ENCODE measurements around the gene KAT6B.

Gene KAT6B

DNA sequence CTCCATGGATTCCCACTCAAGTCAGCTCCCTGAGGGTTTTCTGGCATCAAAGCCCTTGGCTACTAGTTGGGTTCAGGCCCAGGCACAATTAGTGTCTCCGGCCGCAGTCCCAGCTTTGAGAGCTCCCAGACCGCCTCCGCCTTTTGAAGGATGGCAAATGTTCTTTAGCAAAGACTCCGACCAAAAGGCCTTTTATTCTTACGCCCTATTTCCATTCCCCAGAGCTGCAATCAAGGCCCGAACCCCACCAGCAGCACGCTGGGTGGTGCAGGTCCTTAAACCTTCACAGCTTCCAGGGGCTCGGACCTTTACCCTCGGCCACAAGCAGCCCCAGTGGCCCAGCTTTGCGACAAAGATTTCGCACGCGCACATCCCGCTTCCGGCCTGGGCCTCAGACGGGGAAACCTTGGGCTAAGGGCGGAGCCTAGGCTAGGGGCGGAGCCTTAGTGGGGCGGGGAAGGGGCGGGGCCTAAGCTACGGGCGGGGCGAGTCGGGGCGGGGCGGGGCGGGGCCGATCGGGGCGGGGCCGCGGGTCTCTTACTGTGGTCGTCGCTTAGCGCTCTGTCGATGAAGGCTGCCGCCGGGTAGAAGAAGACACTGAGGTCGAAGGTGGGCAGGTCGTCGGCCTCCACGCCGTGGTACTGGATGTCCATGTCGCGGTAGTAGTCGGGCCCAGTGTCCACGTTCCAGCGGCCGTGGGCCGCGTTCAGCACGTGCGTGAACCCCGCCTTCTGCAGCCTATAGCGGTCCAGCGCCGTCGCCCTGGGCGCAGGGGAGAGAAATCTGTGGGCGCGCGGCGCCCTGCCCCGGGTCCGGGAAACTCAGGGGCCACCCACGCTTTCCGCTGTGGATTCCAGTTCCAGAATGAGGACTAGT, 217.1 kb downstream of the KAT6B start:
- peaks cover 0 to 5% of the 10 kb centered on the region in 2 donors for H3K4me1 ChIP-seq (ENCODE audit: control insufficient read depth in 2 of 2, insufficient read depth in 1 of 2, low read depth in 1 of 2, low read length in 2 of 2)
- no peak overlapping the region for H3K4me2 ChIP-seq (ENCODE audit: insufficient read depth, low read length, poor library complexity, severe bottlenecking)
- no peak for DNase-seq (ENCODE audit: low spot score)
- no peak overlapping the region for H4K91ac ChIP-seq (ENCODE audit: low read depth, low read length, poor library complexity)
- H3K27me3 ChIP-seq (ENCODE audit: control insufficient read depth in 3 of 3, insufficient read depth in 3 of 3, low read depth in 1 of 3, low read length in 3 of 3) = no peaks in the 10 kb centered on the region
- no peak overlapping the region for H3K18ac ChIP-seq (ENCODE audit: low read length)
- H3K9ac ChIP-seq (ENCODE audit: low read depth, low read length, poor library complexity) = no peak overlapping the region
- H3K23ac ChIP-seq (ENCODE audit: low read depth, low read length, poor library complexity) = no peak overlapping the region
- no CpG with 5 or more reads among the region's 68 CpGs for WGBS, 2 donors (ENCODE audit: extremely low coverage in 2 of 2, insufficient read length in 2 of 2, insufficient replicate concordance in 1 of 2)
- no peaks in the 10 kb centered on the region for H3K36me3 ChIP-seq (replicated peaks in 1 of 2; ENCODE audit: control insufficient read depth in 2 of 2, insufficient read depth in 2 of 2, low read length in 2 of 2)
- H2BK15ac ChIP-seq (ENCODE audit: low read length) = peak overlapping the region; percentile 18
- no peak overlapping the region for H2BK5ac ChIP-seq (ENCODE audit: low read length)
- no peak overlapping the region for H2AFZ ChIP-seq (ENCODE audit: low read length)
- H3K27ac ChIP-seq (replicated peaks; ENCODE audit: low read length) = no peak overlapping the region
- no peak overlapping the region for H2AK5ac ChIP-seq (ENCODE audit: low read depth, low read length)
- H3K4me3 ChIP-seq (ENCODE audit: low read length in 2 of 2) = no peak overlapping the region
- H4K8ac ChIP-seq (ENCODE audit: low read depth, low read length) = no peak overlapping the region
- H3K4ac ChIP-seq (ENCODE audit: low read length) = no peak overlapping the region
- no peak overlapping the region for H3K14ac ChIP-seq (ENCODE audit: low read length)
- no peaks in the 10 kb centered on the region for H3K79me1 ChIP-seq (ENCODE audit: low read depth, low read length)
- H2BK12ac ChIP-seq (ENCODE audit: low read length) = no peak overlapping the region
- no peaks in the 10 kb centered on the region for H3K9me3 ChIP-seq (replicated peaks in 1 of 2; ENCODE audit: control insufficient read depth in 2 of 2, insufficient read depth in 1 of 2, low read depth in 1 of 2, low read length in 2 of 2)
- no peak overlapping the region for H2BK120ac ChIP-seq (ENCODE audit: low read depth, low read length)

- DNase-seq (ENCODE audit: low spot score) = no peak
- Histone ChIP-seq H3K14ac (ENCODE audit: low read length) (no peak overlapping the region), H3K27ac (replicated peaks; ENCODE audit: low read length) (no peak overlapping the region), H3K4me2 (ENCODE audit: insufficient read depth, low read length, poor library complexity, severe bottlenecking) (no peak overlapping the region), H3K36me3 (replicated peaks in 1 of 2; ENCODE audit: control insufficient read depth in 2 of 2, insufficient read depth in 2 of 2, low read length in 2 of 2) (no peaks in the 10 kb centered on the region), H2AK5ac (ENCODE audit: low read depth, low read length) (no peak overlapping the region), H3K9me3 (replicated peaks in 1 of 2; ENCODE audit: control insufficient read depth in 2 of 2, insufficient read depth in 1 of 2, low read depth in 1 of 2, low read length in 2 of 2) (peaks cover 0 to 2% of the 10 kb centered on the region in 2 donors), H3K4me1 (ENCODE audit: control insufficient read depth in 2 of 2, insufficient read depth in 1 of 2, low read depth in 1 of 2, low read length in 2 of 2) (no peaks in the 10 kb centered on the region), H2AFZ (ENCODE audit: low read length) (peak overlapping the region; percentile 32), H3K4me3 (ENCODE audit: low read length in 2 of 2) (no peak overlapping the region), H4K8ac (ENCODE audit: low read depth, low read length) (no peak overlapping the region), H3K9ac (ENCODE audit: low read depth, low read length, poor library complexity) (no peak overlapping the region), H2BK12ac (ENCODE audit: low read length) (no peak overlapping the region), H4K91ac (ENCODE audit: low read depth, low read length, poor library complexity) (no peak overlapping the region), H2BK15ac (ENCODE audit: low read length) (no peak overlapping the region), H3K79me1 (ENCODE audit: low read depth, low read length) (no peaks in the 10 kb centered on the region), H3K18ac (ENCODE audit: low read length) (no peak overlapping the region), H3K27me3 (ENCODE audit: control insufficient read depth in 3 of 3, insufficient read depth in 3 of 3, low read depth in 1 of 3, low read length in 3 of 3) (no peaks in the 10 kb centered on the region), H3K23ac (ENCODE audit: low read depth, low read length, poor library complexity) (no peak overlapping the region), H3K4ac (ENCODE audit: low read length) (no peak overlapping the region), H2BK5ac (ENCODE audit: low read length) (no peak overlapping the region), H2BK120ac (ENCODE audit: low read depth, low read length) (no peak overlapping the region)
- WGBS, 2 donors (ENCODE audit: extremely low coverage in 2 of 2, insufficient read length in 2 of 2, insufficient replicate concordance in 1 of 2) = no CpG with 5 or more reads among the region's 9 CpGs
Measured at GRCh38 chr10:75048669-75049098, 222.3 kb downstream of the KAT6B start.

GRCh38 chr10:75049316-75050148, 223.1 kb downstream of the KAT6B start:
- Histone ChIP-seq H2BK15ac (ENCODE audit: low read length) (no peak overlapping the region), H3K9me3 (replicated peaks in 1 of 2; ENCODE audit: control insufficient read depth in 2 of 2, insufficient read depth in 1 of 2, low read depth in 1 of 2, low read length in 2 of 2) (peaks cover 0 to 2% of the 10 kb centered on the region in 2 donors), H3K23ac (ENCODE audit: low read depth, low read length, poor library complexity) (no peak overlapping the region), H4K8ac (ENCODE audit: low read depth, low read length) (no peak overlapping the region), H2BK120ac (ENCODE audit: low read depth, low read length) (no peak overlapping the region), H3K4me1 (ENCODE audit: control insufficient read depth in 2 of 2, insufficient read depth in 1 of 2, low read depth in 1 of 2, low read length in 2 of 2) (no peaks in the 10 kb centered on the region), H3K14ac (ENCODE audit: low read length) (no peak overlapping the region), H2AK5ac (ENCODE audit: low read depth, low read length) (no peak overlapping the region), H4K91ac (ENCODE audit: low read depth, low read length, poor library complexity) (no peak overlapping the region), H3K4me2 (ENCODE audit: insufficient read depth, low read length, poor library complexity, severe bottlenecking) (no peak overlapping the region), H3K9ac (ENCODE audit: low read depth, low read length, poor library complexity) (no peak overlapping the region), H3K36me3 (replicated peaks in 1 of 2; ENCODE audit: control insufficient read depth in 2 of 2, insufficient read depth in 2 of 2, low read length in 2 of 2) (no peaks in the 10 kb centered on the region), H3K4ac (ENCODE audit: low read length) (no peak overlapping the region), H3K79me1 (ENCODE audit: low read depth, low read length) (no peaks in the 10 kb centered on the region), H3K27ac (replicated peaks; ENCODE audit: low read length) (no peak overlapping the region), H2AFZ (ENCODE audit: low read length) (no peak overlapping the region), H3K18ac (ENCODE audit: low read length) (no peak overlapping the region), H2BK5ac (ENCODE audit: low read length) (no peak overlapping the region), H3K27me3 (ENCODE audit: control insufficient read depth in 3 of 3, insufficient read depth in 3 of 3, low read depth in 1 of 3, low read length in 3 of 3) (no peaks in the 10 kb centered on the region), H2BK12ac (ENCODE audit: low read length) (no peak overlapping the region), H3K4me3 (ENCODE audit: low read length in 2 of 2) (no peak overlapping the region)
- no peak for DNase-seq (ENCODE audit: low spot score)
- WGBS, 2 donors (ENCODE audit: extremely low coverage in 2 of 2, insufficient read length in 2 of 2, insufficient replicate concordance in 1 of 2) = no CpG with 5 or more reads among the region's 19 CpGs
